Stimulated activated naive CD8-positive, alpha-beta T cell treated with anti-CD3 and anti-CD28 coated beads, Interleukin-15, Interleukin-2, amounts not matched to agents 100 ng/mL and 50 ng/mL, for 24 hours (primary cell): ENCODE results near the gene ZNF17.
"Not testable (repeated sequence)": the region's sequence is repeated elsewhere in the genome, so short reads cannot be mapped to it uniquely, and the experiment has no call there.

Experiments
- H3K27ac Mint-ChIP-seq: one replicate; pipeline ENCODE4 v1.8.0; 2021; ENCODE audit warnings: mild to moderate bottlenecking, mixed read lengths
- H3K27me3 Mint-ChIP-seq: one replicate; pipeline ENCODE4 v1.8.0; 2021; ENCODE audit warnings: mixed read lengths
- H3K36me3 Mint-ChIP-seq: one replicate; pipeline ENCODE4 v1.8.0; 2021; ENCODE audit warnings: low read depth, mixed read lengths
- H3K4me1 Mint-ChIP-seq: one replicate; pipeline ENCODE4 v1.8.0; 2021; ENCODE audit warnings: low read depth, mixed read lengths
- H3K4me3 Mint-ChIP-seq: one replicate; pipeline ENCODE4 v1.8.0; 2021; ENCODE audit warnings: mild to moderate bottlenecking, mixed read lengths
- H3K9me3 Mint-ChIP-seq: one replicate; pipeline ENCODE4 v1.8.0; 2021; ENCODE audit warnings: mixed read lengths

Gene ZNF17

GRCh38 chr19:57410877-57411671, at the start of gene ZNF17:
Gene ZNF17 (plus strand): TSS chr19:57411161. CDS start chr19:57413616, 2,455 bp downstream.
- Mint-ChIP-seq H3K4me1 (peaks cover 15% of the 10 kb centered on the region), H3K27me3 (no peaks in the 10 kb centered on the region), H3K27ac (peak within 1 kb of the TSS; percentile 85), H3K36me3 (peaks cover 27% of the 10 kb centered on the region), H3K4me3 (peak within 1 kb of the TSS; percentile 95), H3K9me3 (peaks cover 12% of the 10 kb centered on the region)

- Mint-ChIP-seq H3K27me3 (no peaks in the 10 kb centered on the region), H3K4me3 (peak overlapping the region; percentile 88), H3K9me3 (peaks cover 30% of the 10 kb centered on the region), H3K4me1 (peaks cover 18% of the 10 kb centered on the region), H3K36me3 (peaks cover 57% of the 10 kb centered on the region), H3K27ac (no peak overlapping the region)
Measured at GRCh38 chr19:57362419-57362818, 48.5 kb upstream of the ZNF17 start.

GRCh38 chr19:57362997-57363687, 47.8 kb upstream of the ZNF17 start, which contains the start of the genes TRAPPC2B and ZNF547:
Gene TRAPPC2B (plus strand): TSS chr19:57363551. CDS start chr19:57364834, 1,283 bp downstream.
Gene ZNF547 (plus strand): TSS chr19:57363551. CDS start chr19:57368556, 5,005 bp downstream.
- Mint-ChIP-seq H3K9me3 (peaks cover 27% of the 10 kb centered on the region), H3K27ac (peak within 1 kb of the TSS; percentile 94), H3K4me1 (peaks cover 18% of the 10 kb centered on the region), H3K4me3 (peak within 1 kb of the TSS; percentile 88), H3K27me3 (no peaks in the 10 kb centered on the region), H3K36me3 (peaks cover 50% of the 10 kb centered on the region)

- Mint-ChIP-seq H3K9me3 (peaks cover 28% of the 10 kb centered on the region), H3K4me1 (peaks cover 18% of the 10 kb centered on the region), H3K27ac (peak overlapping the region; percentile 94), H3K36me3 (peaks cover 49% of the 10 kb centered on the region), H3K4me3 (peak overlapping the region; percentile 88), H3K27me3 (no peaks in the 10 kb centered on the region)
Measured at GRCh38 chr19:57363688-57364181, 47.2 kb upstream of the ZNF17 start.

- Mint-ChIP-seq H3K27me3 (no peaks in the 10 kb centered on the region), H3K9me3 (peaks cover 28% of the 10 kb centered on the region), H3K27ac (no peak overlapping the region), H3K4me1 (peaks cover 18% of the 10 kb centered on the region), H3K4me3 (no peak overlapping the region), H3K36me3 (peaks cover 55% of the 10 kb centered on the region)
Measured at GRCh38 chr19:57366776-57367175, 44.2 kb upstream of the ZNF17 start.

GRCh38 chr19:57374179-57374578, 36.8 kb upstream of the ZNF17 start:
- Mint-ChIP-seq H3K27me3 (no peaks in the 10 kb centered on the region), H3K4me1 (no peaks in the 10 kb centered on the region), H3K36me3 (peaks cover 95% of the 10 kb centered on the region), H3K27ac (no peak overlapping the region), H3K9me3 (peaks cover 47% of the 10 kb centered on the region), H3K4me3 (no peak overlapping the region)

GRCh38 chr19:57374647-57375046, 36.3 kb upstream of the ZNF17 start:
- H3K4me3 Mint-ChIP-seq, H3K4me1 Mint-ChIP-seq, H3K27ac Mint-ChIP-seq, H3K27me3 Mint-ChIP-seq: not testable (repeated sequence)
- Mint-ChIP-seq H3K9me3 (peaks cover 52% of the 10 kb centered on the region), H3K36me3 (peaks cover 97% of the 10 kb centered on the region)

- H3K27ac Mint-ChIP-seq = no peak overlapping the region
- H3K9me3 Mint-ChIP-seq = peaks cover 64% of the 10 kb centered on the region
- peaks cover 94% of the 10 kb centered on the region for H3K36me3 Mint-ChIP-seq
- no peaks in the 10 kb centered on the region for H3K27me3 Mint-ChIP-seq
- H3K4me1 Mint-ChIP-seq = no peaks in the 10 kb centered on the region
- no peak overlapping the region for H3K4me3 Mint-ChIP-seq
Measured at GRCh38 chr19:57376151-57376550, 34.8 kb upstream of the ZNF17 start.

GRCh38 chr19:57377498-57378146, 33.3 kb upstream of the ZNF17 start:
- Mint-ChIP-seq H3K4me3 (no peak overlapping the region), H3K36me3 (peaks cover 80% of the 10 kb centered on the region), H3K27me3 (no peaks in the 10 kb centered on the region), H3K27ac (no peak overlapping the region), H3K9me3 (peaks cover 51% of the 10 kb centered on the region), H3K4me1 (no peaks in the 10 kb centered on the region)

- Mint-ChIP-seq H3K27me3 (no peaks in the 10 kb centered on the region), H3K9me3 (peaks cover 49% of the 10 kb centered on the region), H3K4me3 (no peak overlapping the region), H3K4me1 (no peaks in the 10 kb centered on the region), H3K36me3 (peaks cover 47% of the 10 kb centered on the region), H3K27ac (no peak overlapping the region)
Measured at GRCh38 chr19:57380923-57381322, 30.0 kb upstream of the ZNF17 start.

- H3K4me3 Mint-ChIP-seq = no peak overlapping the region
- H3K27ac Mint-ChIP-seq = no peak overlapping the region
- no peaks in the 10 kb centered on the region for H3K4me1 Mint-ChIP-seq
- H3K27me3 Mint-ChIP-seq = no peaks in the 10 kb centered on the region
- peaks cover 34% of the 10 kb centered on the region for H3K9me3 Mint-ChIP-seq
- peaks cover 26% of the 10 kb centered on the region for H3K36me3 Mint-ChIP-seq
Measured at GRCh38 chr19:57382806-57383488, 28.0 kb upstream of the ZNF17 start.

- Mint-ChIP-seq H3K36me3 (peaks cover 19% of the 10 kb centered on the region), H3K9me3 (peaks cover 27% of the 10 kb centered on the region), H3K4me1 (peaks cover 43% of the 10 kb centered on the region), H3K27me3 (no peaks in the 10 kb centered on the region), H3K27ac (peak overlapping the region; percentile 97), H3K4me3 (peak overlapping the region; percentile 95)
Measured at GRCh38 chr19:57389194-57389729, 21.7 kb upstream of the ZNF17 start.

- Mint-ChIP-seq H3K27ac (peak within 1 kb of the TSS; percentile 97), H3K4me1 (peaks cover 46% of the 10 kb centered on the region), H3K36me3 (peaks cover 26% of the 10 kb centered on the region), H3K9me3 (peaks cover 29% of the 10 kb centered on the region), H3K4me3 (peak within 1 kb of the TSS; percentile 95), H3K27me3 (no peaks in the 10 kb centered on the region)
Measured at GRCh38 chr19:57389730-57390598, 21.0 kb upstream of the ZNF17 start, which contains the start of gene ZNF548. Gene ZNF548 (plus strand): TSS chr19:57389854. CDS start chr19:57390100, 246 bp downstream.
